Measurements from ENCODE around the gene ST3GAL3. TPM values are rescaled to one million over a fixed set of nuclear protein-coding genes. Genes with fewer than 3 reads are reported as not detected.

ST3GAL3 gene
- polyA plus RNA-seq, 3 donors = 21.0 to 25.4 (median 22.9) TPM

GRCh38 chr1:43978551-43979260, 271.4 kb downstream of the ST3GAL3 start, which contains the start of gene B4GALT2:
TSS of gene B4GALT2 (plus strand) at chr1:43979210. CDS start at chr1:43981161, 1,951 bp downstream.
- no peak for DNase-seq (ENCODE audit: extremely low read depth in 1 of 11, low read depth in 9 of 11, low spot score in 4 of 11)

GRCh38 chr1:43979261-43979527, 271.9 kb downstream of the ST3GAL3 start:
- no peak for DNase-seq (ENCODE audit: extremely low read depth in 1 of 11, low read depth in 9 of 11, low spot score in 4 of 11)

- no peak for DNase-seq (ENCODE audit: extremely low read depth in 1 of 11, low read depth in 9 of 11, low spot score in 4 of 11)
Measured at GRCh38 chr1:43979528-43980254, 272.4 kb downstream of the ST3GAL3 start.

GRCh38 chr1:43980255-43981134, 273.2 kb downstream of the ST3GAL3 start:
- DNase-seq (ENCODE audit: extremely low read depth in 1 of 11, low read depth in 9 of 11, low spot score in 4 of 11) = no peak

Other genes starting within 250 kb of the ST3GAL3 start
- gene PTPRF, start 176.7 kb upstream of the ST3GAL3 start, polyA plus RNA-seq (ENCODE audit: insufficient read length in 3 of 3) = 100 to 1,000 TPM; 207 to 229 (median 213) TPM
- gene KDM4A, start 57.4 kb upstream of the ST3GAL3 start, polyA plus RNA-seq (ENCODE audit: insufficient read length in 3 of 3) = 10 to 100 TPM; 46.9 to 57.2 (median 54.7) TPM
- 1 to 10 TPM; 1.4 to 4.3 (median 1.9) TPM for gene ARTN, start 226.3 kb downstream of the ST3GAL3 start, polyA plus RNA-seq (ENCODE audit: insufficient read length in 3 of 3)
- 10 to 100 TPM; 36.9 to 43.5 (median 41.8) TPM for gene IPO13, start 239.4 kb downstream of the ST3GAL3 start, polyA plus RNA-seq (ENCODE audit: insufficient read length in 3 of 3)